A673 (cell line): ENCODE results near the gene KLHDC1. TPM values are rescaled to one million over a fixed set of nuclear protein-coding genes. Genes with fewer than 3 reads are reported as not detected.

ENCODE experiments used
- BruUV-seq: library from RNA; stranded (reverse); fragments of 400-500 nt; replicated peaks from 2 replicates; lab custom pipeline; 2021; lab: Mats Ljungman, UMichigan
- CTCF ChIA-PET: fragments of 300-600 bp; sonication (Branson Sonifier 250); formaldehyde crosslinking; loops from one replicate; lab custom pipeline; 2022; ENCODE audit warnings: antibody characterized with exemption; lab: Charles Lee
- POLR2A ChIA-PET: fragments of 300-600 bp; sonication (Branson Sonifier 250); formaldehyde crosslinking; loops from one replicate; lab custom pipeline; 2022; ENCODE audit warnings: antibody characterized with exemption; ENCODE audit not compliant: low non-redundant PET; lab: Charles Lee
- DNase-seq: peaks from one replicate; pipeline ENCODE4 v3.0.0-alpha.2; 2015; ENCODE audit warnings: low spot score
- H3K27ac ChIP-seq: fragments of 200-600 bp; sonication (generic); 2 replicates; pipeline ENCODE4 v1.5.1; 2016; ENCODE audit warnings: mixed run types, low read depth, mild to moderate bottlenecking, mixed read lengths, antibody characterized with exemption, low read length; ENCODE audit not compliant: poor library complexity, severe bottlenecking
- H3K27me3 ChIP-seq: fragments of 200-600 bp; sonication (generic); replicated peaks from 2 replicates; pipeline ENCODE4 v1.6.1; 2017; ENCODE audit warnings: mixed run types, low read depth, mild to moderate bottlenecking, mixed read lengths, antibody characterized with exemption, low read length; ENCODE audit not compliant: insufficient read depth, poor library complexity
- H3K36me3 ChIP-seq: fragments of 200-600 bp; sonication (generic); 2 replicates; pipeline ENCODE4 v1.6.1; 2016; ENCODE audit warnings: mixed run types, mild to moderate bottlenecking, mixed read lengths, antibody characterized with exemption, low read length; ENCODE audit not compliant: insufficient read depth, poor library complexity, severe bottlenecking
- H3K4me1 ChIP-seq: fragments of 200-600 bp; sonication (generic); 2 replicates; pipeline ENCODE4 v1.6.1; 2017; ENCODE audit warnings: mixed run types, mild to moderate bottlenecking, mixed read lengths, antibody characterized with exemption, low read length; ENCODE audit not compliant: insufficient read depth, poor library complexity, severe bottlenecking
- H3K4me3 ChIP-seq: fragments of 200-600 bp; sonication (generic); 2 replicates; pipeline ENCODE4 v1.5.1; 2016; ENCODE audit warnings: low read depth, mixed run types, mild to moderate bottlenecking, mixed read lengths, low read length; ENCODE audit not compliant: poor library complexity, severe bottlenecking
- H3K9me3 ChIP-seq: fragments of 200-600 bp; sonication (generic); 2 replicates; pipeline ENCODE4 v1.6.1; 2016; ENCODE audit warnings: mixed run types, low read depth, mild to moderate bottlenecking, mixed read lengths, antibody characterized with exemption, low read length; ENCODE audit not compliant: poor library complexity, severe bottlenecking
- CTCF ChIP-seq: fragments of 300-800, 200-600 bp; sonication (generic); conservative IDR thresholded peaks from 2 replicates; pipeline ENCODE4 v1.5.1; 2017; ENCODE audit warnings: low read depth, mild to moderate bottlenecking, antibody characterized with exemption, low read length, moderate library complexity, mixed read lengths
- EZH2 ChIP-seq: fragments of 200-600 bp; sonication (generic); IDR thresholded peaks from 2 replicates; pipeline ENCODE4 v1.6.1; 2017; ENCODE audit warnings: borderline replicate concordance, low read depth, mild to moderate bottlenecking, mixed read lengths, antibody characterized with exemption, low read length; ENCODE audit not compliant: poor library complexity, severe bottlenecking
- intact Hi-C: fragments of 100-400 bp; cut with micrococcal nuclease; formaldehyde crosslinking; loops from one replicate; pipeline ENCODE4 v1.10.0; 2022; ENCODE audit not compliant: unreplicated experiment
- total RNA-seq: library from RNA; stranded (reverse); gene quantifications from 2 replicates; pipeline ENCODE4 v1.2.3, GENCODE V29; 2021

Gene KLHDC1
- total RNA-seq, 1 experiment from 2014 or later = 1.3 TPM

- H3K4me1 ChIP-seq = no peaks in the 10 kb centered on the region
- no peak for DNase-seq
- CTCF ChIA-PET = no interaction called here
- H3K9me3 ChIP-seq = no peaks in the 10 kb centered on the region
- no peaks in the 10 kb centered on the region for H3K27me3 ChIP-seq
- intact Hi-C loops = no loop called here
- no peak overlapping the region for H3K4me3 ChIP-seq
- BruUV-seq = no TSS peak
- POLR2A ChIA-PET = no interaction called here
- peaks cover 77% of the 10 kb centered on the region for H3K36me3 ChIP-seq
- H3K27ac ChIP-seq = no peak overlapping the region
- TF ChIP-seq EZH2 (no peak), CTCF (no peak)
Measured at GRCh38 chr14:49786315-49786714, 93.4 kb downstream of the KLHDC1 start.

GRCh38 chr14:49792618-49793017, 99.7 kb downstream of the KLHDC1 start:
- ChIA-PET POLR2A (no interaction called here), CTCF (no interaction called here)
- no peaks in the 10 kb centered on the region for H3K27me3 ChIP-seq
- intact Hi-C loops = no loop called here
- H3K9me3 ChIP-seq = no peaks in the 10 kb centered on the region
- no TSS peak for BruUV-seq
- no peak overlapping the region for H3K4me3 ChIP-seq
- TF ChIP-seq EZH2 = no peak
- TF ChIP-seq CTCF = no peak
- no peaks in the 10 kb centered on the region for H3K4me1 ChIP-seq
- H3K36me3 ChIP-seq = peaks cover 59% of the 10 kb centered on the region
- H3K27ac ChIP-seq = no peak overlapping the region
- no peak for DNase-seq

GRCh38 chr14:49796025-49796424, 103.1 kb downstream of the KLHDC1 start:
- H3K27ac ChIP-seq = no peak overlapping the region
- H3K27me3 ChIP-seq = no peaks in the 10 kb centered on the region
- CTCF ChIA-PET = no interaction called here
- no peak for DNase-seq
- H3K4me1 ChIP-seq = no peaks in the 10 kb centered on the region
- TF ChIP-seq CTCF (no peak), EZH2 (no peak)
- BruUV-seq = no TSS peak
- H3K36me3 ChIP-seq = peaks cover 75% of the 10 kb centered on the region
- intact Hi-C loops = loop anchor here (5.0 kb wide), 1 partner anchor 36 kb away; no protein-coding TSS in a partner anchor
- no peaks in the 10 kb centered on the region for H3K9me3 ChIP-seq
- POLR2A ChIA-PET = no interaction called here
- H3K4me3 ChIP-seq = no peak overlapping the region

Other genes starting within 250 kb of the KLHDC1 start
- 1,002 and 1,040 TPM in 2 replicates for gene RPS29, start 106.7 kb upstream of the KLHDC1 start, total RNA-seq
- 47.5 and 49.2 TPM in 2 replicates for gene LRR1, start 94.2 kb upstream of the KLHDC1 start, total RNA-seq
- gene RPL36AL, start 72.5 kb upstream of the KLHDC1 start, total RNA-seq = 188 and 202 TPM in 2 replicates
- gene MGAT2, start 72.3 kb upstream of the KLHDC1 start, total RNA-seq = 35.9 and 37.3 TPM in 2 replicates
- 12.4 and 13.7 TPM in 2 replicates for gene DNAAF2, start 57.9 kb upstream of the KLHDC1 start, total RNA-seq
- gene POLE2, start 4.9 kb upstream of the KLHDC1 start, total RNA-seq = 39.5 and 42.1 TPM in 2 replicates
- 34.0 and 39.6 TPM in 2 replicates for gene KLHDC2, start 75.0 kb downstream of the KLHDC1 start, total RNA-seq
- gene NEMF, start 159.7 kb downstream of the KLHDC1 start, total RNA-seq = 77.5 and 80.2 TPM in 2 replicates
- gene ARF6, start 200.0 kb downstream of the KLHDC1 start, total RNA-seq = 59.2 and 67.6 TPM in 2 replicates